ENCODE data around the gene CAMTA1.

Gene CAMTA1

DNA sequence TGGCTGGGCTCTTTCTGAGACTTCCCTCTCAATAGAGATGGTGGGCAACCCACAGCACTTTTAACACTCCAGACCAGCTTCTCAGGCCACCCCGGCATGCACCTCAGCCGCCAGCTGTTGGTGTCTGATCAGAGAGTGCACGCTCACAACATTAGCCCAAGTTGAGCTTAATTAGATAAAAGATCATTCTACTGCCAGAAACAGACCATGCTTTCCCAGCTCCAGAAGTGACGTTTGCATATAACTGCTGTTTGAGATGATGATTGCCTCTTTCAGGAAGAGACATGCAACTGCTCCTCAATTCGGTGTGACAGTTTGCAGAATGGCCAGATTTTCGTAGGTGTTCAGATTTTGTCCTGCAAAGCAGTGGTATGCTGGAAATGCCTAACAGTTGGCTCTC lies 700.6 kb downstream of the CAMTA1 start:
- Histone ChIP-seq H3K9me3 (ENCODE audit: control insufficient read depth, low read length) (no peaks in the 10 kb centered on the region), H3K4me1 (ENCODE audit: control insufficient read depth, insufficient read depth, low read length, poor library complexity, severe bottlenecking) (peaks cover 9% of the 10 kb centered on the region), H3K27ac (ENCODE audit: low read depth, low read length, severe bottlenecking) (no peak overlapping the region), H3K4me3 (ENCODE audit: extremely low read depth, insufficient read depth, low read length, poor library complexity, severe bottlenecking) (no peak overlapping the region), H3K36me3 (ENCODE audit: control insufficient read depth, insufficient read depth, low read length) (no peaks in the 10 kb centered on the region)
- WGBS, 2 experiments (ENCODE audit: insufficient coverage in 2 of 2): 96 to 100% methylated on average over 4 to 6 of the region's 6 CpGs

DNA sequence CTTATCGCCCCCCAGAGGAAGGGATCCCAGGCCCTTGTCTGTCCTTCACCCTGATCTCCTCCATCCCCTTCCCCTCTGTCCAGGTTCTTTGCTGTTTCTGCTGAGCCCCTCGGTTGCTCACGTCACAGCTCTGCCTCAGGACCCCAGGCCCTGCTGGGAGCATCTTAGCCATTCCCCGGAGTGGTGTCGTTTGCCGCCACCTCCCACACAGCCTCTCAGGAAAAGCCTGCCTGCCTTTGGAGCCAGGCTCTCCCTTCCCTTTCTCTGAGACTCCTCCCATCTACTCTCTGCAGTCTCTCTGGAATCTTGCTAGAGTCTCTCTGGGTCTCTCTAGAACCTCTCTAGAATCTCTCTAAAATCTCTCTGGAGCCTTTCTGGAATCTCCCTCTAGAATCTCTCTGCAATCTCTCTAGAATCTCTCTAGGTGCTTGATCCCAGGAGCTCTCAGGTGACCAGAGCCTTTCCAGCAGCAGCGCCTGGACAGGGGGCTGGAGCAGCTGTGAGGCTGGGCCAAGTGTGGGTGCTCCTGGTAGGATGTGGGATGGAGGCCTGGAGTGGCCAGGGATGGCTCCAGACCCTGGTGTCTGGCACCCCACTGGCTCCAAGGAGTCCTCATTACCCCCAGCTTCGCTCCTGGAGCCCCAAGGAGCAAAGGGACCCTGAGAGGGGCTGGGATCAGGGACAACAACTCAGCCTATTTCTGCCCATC lies 702.7 kb downstream of the CAMTA1 start:
- no peak overlapping the region for H3K4me3 ChIP-seq (ENCODE audit: extremely low read depth, insufficient read depth, low read length, poor library complexity, severe bottlenecking)
- H3K9me3 ChIP-seq (ENCODE audit: control insufficient read depth, low read length): no peaks in the 10 kb centered on the region
- 62 to 95% methylated on average over 3 to 6 of the region's 8 CpGs for WGBS, 2 experiments (ENCODE audit: insufficient coverage in 2 of 2)
- H3K4me1 ChIP-seq (ENCODE audit: control insufficient read depth, insufficient read depth, low read length, poor library complexity, severe bottlenecking): peaks cover 15% of the 10 kb centered on the region
- no peaks in the 10 kb centered on the region for H3K36me3 ChIP-seq (ENCODE audit: control insufficient read depth, insufficient read depth, low read length)
- no peak overlapping the region for H3K27ac ChIP-seq (ENCODE audit: low read depth, low read length, severe bottlenecking)

- no peaks in the 10 kb centered on the region for H3K36me3 ChIP-seq (ENCODE audit: control insufficient read depth, insufficient read depth, low read length)
- peaks cover 12% of the 10 kb centered on the region for H3K4me1 ChIP-seq (ENCODE audit: control insufficient read depth, insufficient read depth, low read length, poor library complexity, severe bottlenecking)
- H3K4me3 ChIP-seq (ENCODE audit: extremely low read depth, insufficient read depth, low read length, poor library complexity, severe bottlenecking): no peak overlapping the region
- no peaks in the 10 kb centered on the region for H3K9me3 ChIP-seq (ENCODE audit: control insufficient read depth, low read length)
- 80 to 92% methylated on average over 1 of the region's 1 CpG for WGBS, 2 experiments (ENCODE audit: insufficient coverage in 2 of 2)
- H3K27ac ChIP-seq (ENCODE audit: low read depth, low read length, severe bottlenecking): no peak overlapping the region
Measured at GRCh38 chr1:7488475-7488842, 703.2 kb downstream of the CAMTA1 start.

- WGBS, 2 experiments (ENCODE audit: insufficient coverage in 2 of 2): 94 to 95% methylated on average over 11 to 12 of the region's 13 CpGs
- Histone ChIP-seq H3K36me3 (ENCODE audit: control insufficient read depth, insufficient read depth, low read length) (no peaks in the 10 kb centered on the region), H3K27ac (ENCODE audit: low read depth, low read length, severe bottlenecking) (no peak overlapping the region), H3K4me1 (ENCODE audit: control insufficient read depth, insufficient read depth, low read length, poor library complexity, severe bottlenecking) (peaks cover 12% of the 10 kb centered on the region), H3K4me3 (ENCODE audit: extremely low read depth, insufficient read depth, low read length, poor library complexity, severe bottlenecking) (no peak overlapping the region), H3K9me3 (ENCODE audit: control insufficient read depth, low read length) (no peaks in the 10 kb centered on the region)
Measured at GRCh38 chr1:7489586-7489985, 704.3 kb downstream of the CAMTA1 start.

GRCh38 chr1:7490576-7490975 lies 705.3 kb downstream of the CAMTA1 start:
- Histone ChIP-seq H3K27ac (ENCODE audit: low read depth, low read length, severe bottlenecking) (no peak overlapping the region), H3K9me3 (ENCODE audit: control insufficient read depth, low read length) (no peaks in the 10 kb centered on the region), H3K36me3 (ENCODE audit: control insufficient read depth, insufficient read depth, low read length) (no peaks in the 10 kb centered on the region), H3K4me3 (ENCODE audit: extremely low read depth, insufficient read depth, low read length, poor library complexity, severe bottlenecking) (no peak overlapping the region), H3K4me1 (ENCODE audit: control insufficient read depth, insufficient read depth, low read length, poor library complexity, severe bottlenecking) (peaks cover 12% of the 10 kb centered on the region)
- 93 to 95% methylated on average over 10 of the region's 10 CpGs for WGBS, 2 experiments (ENCODE audit: insufficient coverage in 2 of 2)

- 83 to 86% methylated on average over 12 to 16 of the region's 17 CpGs for WGBS, 2 experiments (ENCODE audit: insufficient coverage in 2 of 2)
- H3K27ac ChIP-seq (ENCODE audit: low read depth, low read length, severe bottlenecking): peak overlapping the region; percentile 55
- no peaks in the 10 kb centered on the region for H3K36me3 ChIP-seq (ENCODE audit: control insufficient read depth, insufficient read depth, low read length)
- H3K4me3 ChIP-seq (ENCODE audit: extremely low read depth, insufficient read depth, low read length, poor library complexity, severe bottlenecking): no peak overlapping the region
- no peaks in the 10 kb centered on the region for H3K9me3 ChIP-seq (ENCODE audit: control insufficient read depth, low read length)
- peaks cover 12% of the 10 kb centered on the region for H3K4me1 ChIP-seq (ENCODE audit: control insufficient read depth, insufficient read depth, low read length, poor library complexity, severe bottlenecking)
Measured at GRCh38 chr1:7491109-7491817, 706.0 kb downstream of the CAMTA1 start.

DNA sequence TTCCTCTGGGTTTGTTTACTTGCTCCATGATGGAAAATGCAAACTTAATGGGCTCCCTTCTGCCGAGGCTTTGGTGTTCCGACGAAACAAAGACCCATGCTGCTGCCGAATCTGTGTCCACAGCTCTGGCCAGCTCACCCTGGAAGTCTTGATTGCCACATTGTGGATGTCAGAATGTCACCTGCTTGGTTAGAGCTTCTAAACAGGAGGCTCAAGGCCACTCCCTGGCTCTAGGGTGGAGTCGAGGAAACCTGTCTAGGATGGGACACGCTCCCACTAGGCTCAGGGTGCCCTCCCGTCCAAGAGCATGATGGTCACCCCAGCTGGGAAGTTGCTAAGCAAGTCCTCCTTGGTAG lies 706.5 kb downstream of the CAMTA1 start:
- H3K9me3 ChIP-seq (ENCODE audit: control insufficient read depth, low read length): no peaks in the 10 kb centered on the region
- peak overlapping the region; percentile 55 for H3K27ac ChIP-seq (ENCODE audit: low read depth, low read length, severe bottlenecking)
- peaks cover 12% of the 10 kb centered on the region for H3K4me1 ChIP-seq (ENCODE audit: control insufficient read depth, insufficient read depth, low read length, poor library complexity, severe bottlenecking)
- no peaks in the 10 kb centered on the region for H3K36me3 ChIP-seq (ENCODE audit: control insufficient read depth, insufficient read depth, low read length)
- 71 to 72% methylated on average over 7 of the region's 7 CpGs for WGBS, 2 experiments (ENCODE audit: insufficient coverage in 2 of 2)
- H3K4me3 ChIP-seq (ENCODE audit: extremely low read depth, insufficient read depth, low read length, poor library complexity, severe bottlenecking): no peak overlapping the region

- Histone ChIP-seq H3K9me3 (ENCODE audit: control insufficient read depth, low read length) (no peaks in the 10 kb centered on the region), H3K27ac (ENCODE audit: low read depth, low read length, severe bottlenecking) (no peak overlapping the region), H3K4me3 (ENCODE audit: extremely low read depth, insufficient read depth, low read length, poor library complexity, severe bottlenecking) (no peak overlapping the region), H3K36me3 (ENCODE audit: control insufficient read depth, insufficient read depth, low read length) (no peaks in the 10 kb centered on the region), H3K4me1 (ENCODE audit: control insufficient read depth, insufficient read depth, low read length, poor library complexity, severe bottlenecking) (peaks cover 12% of the 10 kb centered on the region)
- 79 to 82% methylated on average over 15 of the region's 17 CpGs for WGBS, 2 experiments (ENCODE audit: insufficient coverage in 2 of 2)
Measured at GRCh38 chr1:7493711-7494454, 708.6 kb downstream of the CAMTA1 start.

DNA sequence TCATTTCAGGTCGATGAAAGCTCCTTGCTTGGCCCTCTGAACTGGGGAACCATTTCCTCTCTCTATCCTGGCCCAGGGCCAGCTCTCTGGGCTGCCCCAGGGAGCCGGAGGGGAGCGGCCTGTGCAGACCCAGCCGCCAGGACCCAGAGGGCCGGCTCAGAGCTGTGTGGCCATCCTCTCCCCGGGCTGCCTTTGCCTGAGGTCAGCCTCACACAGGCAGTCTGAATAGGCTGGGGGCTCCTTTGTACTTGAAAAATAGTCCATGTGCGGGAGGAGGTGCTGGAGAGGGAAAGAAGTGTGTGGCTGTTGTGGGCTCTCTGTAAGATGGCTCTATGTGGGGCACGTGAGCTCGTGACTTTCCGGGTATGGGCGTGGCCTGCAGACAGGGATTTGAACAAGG lies 710.7 kb downstream of the CAMTA1 start:
- Histone ChIP-seq H3K4me3 (ENCODE audit: extremely low read depth, insufficient read depth, low read length, poor library complexity, severe bottlenecking) (no peak overlapping the region), H3K4me1 (ENCODE audit: control insufficient read depth, insufficient read depth, low read length, poor library complexity, severe bottlenecking) (peaks cover 9% of the 10 kb centered on the region), H3K36me3 (ENCODE audit: control insufficient read depth, insufficient read depth, low read length) (no peaks in the 10 kb centered on the region), H3K9me3 (ENCODE audit: control insufficient read depth, low read length) (no peaks in the 10 kb centered on the region), H3K27ac (ENCODE audit: low read depth, low read length, severe bottlenecking) (no peak overlapping the region)
- 79 to 81% methylated on average over 10 to 11 of the region's 11 CpGs for whole genome bisulfite sequencing, 2 experiments (ENCODE audit: insufficient coverage in 2 of 2)

- 79 to 87% methylated on average over 9 to 12 of the region's 12 CpGs for WGBS, 2 experiments (ENCODE audit: insufficient coverage in 2 of 2)
- Histone ChIP-seq H3K27ac (ENCODE audit: low read depth, low read length, severe bottlenecking) (no peak overlapping the region), H3K36me3 (ENCODE audit: control insufficient read depth, insufficient read depth, low read length) (no peaks in the 10 kb centered on the region), H3K9me3 (ENCODE audit: control insufficient read depth, low read length) (no peaks in the 10 kb centered on the region), H3K4me1 (ENCODE audit: control insufficient read depth, insufficient read depth, low read length, poor library complexity, severe bottlenecking) (peaks cover under 1% of the 10 kb centered on the region), H3K4me3 (ENCODE audit: extremely low read depth, insufficient read depth, low read length, poor library complexity, severe bottlenecking) (no peak overlapping the region)
Measured at GRCh38 chr1:7497107-7497637, 711.9 kb downstream of the CAMTA1 start.
